Gastroesophageal sphincter (tissue), 3 donors: Measurements from ENCODE around the gene DPF3.

Experiments
- EP300 ChIP-seq: sonication (generic); formaldehyde crosslinking; IDR thresholded peaks from one replicate; pipeline ENCODE4 v1.6.1; 2017; ENCODE audit warnings: antibody characterized with exemption, mild to moderate bottlenecking
- POLR2A ChIP-seq, 2 donors: fragments of 450-650 bp; IDR thresholded peaks; one replicate each; pipeline ENCODE4 v1.6.1; 2017; ENCODE audit warnings: antibody characterized with exemption in 2 of 2, mild to moderate bottlenecking in 2 of 2, moderate library complexity in 1 of 2
- POLR2AphosphoS5 ChIP-seq: sonication (generic); formaldehyde crosslinking; IDR thresholded peaks from one replicate; pipeline ENCODE4 v1.6.1; 2017; ENCODE audit warnings: antibody characterized with exemption
- TF ChIP-seq, protein P1 (sequence below), 4 experiments: fragments of 200-600 bp in 2 of 4; fragments of 450-650 bp in 2 of 4; sonication (generic) in 1 of 4; IDR thresholded peaks; one replicate each; pipeline ENCODE4 v1.5.1; 2017 to 2019; ENCODE audit warnings: antibody characterized with exemption in 4 of 4, mild to moderate bottlenecking in 2 of 4, moderate library complexity in 2 of 4

- TF ChIP-seq, protein P1, sequence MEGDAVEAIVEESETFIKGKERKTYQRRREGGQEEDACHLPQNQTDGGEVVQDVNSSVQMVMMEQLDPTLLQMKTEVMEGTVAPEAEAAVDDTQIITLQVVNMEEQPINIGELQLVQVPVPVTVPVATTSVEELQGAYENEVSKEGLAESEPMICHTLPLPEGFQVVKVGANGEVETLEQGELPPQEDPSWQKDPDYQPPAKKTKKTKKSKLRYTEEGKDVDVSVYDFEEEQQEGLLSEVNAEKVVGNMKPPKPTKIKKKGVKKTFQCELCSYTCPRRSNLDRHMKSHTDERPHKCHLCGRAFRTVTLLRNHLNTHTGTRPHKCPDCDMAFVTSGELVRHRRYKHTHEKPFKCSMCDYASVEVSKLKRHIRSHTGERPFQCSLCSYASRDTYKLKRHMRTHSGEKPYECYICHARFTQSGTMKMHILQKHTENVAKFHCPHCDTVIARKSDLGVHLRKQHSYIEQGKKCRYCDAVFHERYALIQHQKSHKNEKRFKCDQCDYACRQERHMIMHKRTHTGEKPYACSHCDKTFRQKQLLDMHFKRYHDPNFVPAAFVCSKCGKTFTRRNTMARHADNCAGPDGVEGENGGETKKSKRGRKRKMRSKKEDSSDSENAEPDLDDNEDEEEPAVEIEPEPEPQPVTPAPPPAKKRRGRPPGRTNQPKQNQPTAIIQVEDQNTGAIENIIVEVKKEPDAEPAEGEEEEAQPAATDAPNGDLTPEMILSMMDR (IDR thresholded peaks at IDR 0.05), result no peak
- TF ChIP-seq POLR2A (IDR thresholded peaks at IDR 0.05) (no peak), POLR2AphosphoS5 (no peak), EP300 (no peak)
These were observed 194.0 kb downstream of the DPF3 start for GRCh38 chr14:72699852-72700257.
